ENCODE data around the gene APBA2. TPM values are rescaled to one million over a fixed set of nuclear protein-coding genes. Genes with fewer than 3 reads are reported as not detected.

Gene APBA2
- total and polyA plus RNA-seq, 2 of the 4 experiments (the other 2 are of a cell fraction): 21.7 to 33.0 TPM

DNA sequence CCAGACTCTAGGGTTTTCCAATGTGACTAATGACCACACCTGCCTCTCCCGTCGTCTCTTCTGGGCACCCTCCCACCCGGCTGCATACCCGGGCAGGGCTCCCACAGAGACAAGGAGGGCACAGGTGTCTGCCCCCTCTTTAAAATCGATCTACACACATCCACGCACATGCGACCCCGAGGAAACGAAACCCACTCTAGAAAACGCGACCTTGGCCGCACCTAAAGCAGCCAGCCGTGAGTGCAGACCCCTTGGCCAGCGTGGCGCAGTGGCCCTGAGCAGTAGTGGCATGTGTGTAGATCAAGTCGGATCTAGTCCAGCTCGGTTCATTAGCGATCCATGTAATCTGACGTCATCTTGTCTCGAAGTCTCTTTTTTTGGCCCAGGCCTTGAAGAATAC lies 232.0 kb downstream of the APBA2 start:
- intact Hi-C loops (cut with micrococcal nuclease): no loop called here
- no peak overlapping the region for H3K27ac ChIP-seq (ENCODE audit: insufficient read depth, low read length)
- H3K4me3 ChIP-seq (ENCODE audit: insufficient read depth, low read depth, low read length): no peak overlapping the region
- H2AK9ac ChIP-seq (replicated peaks; ENCODE audit: low read depth, low read length, poor library complexity): no peak overlapping the region
- ATAC-seq (ENCODE audit: low read depth): no peak
- H3K4me1 ChIP-seq (ENCODE audit: control insufficient read depth, insufficient read depth, low read length): no peaks in the 10 kb centered on the region
- ChIA-PET CTCF (no interaction called here), POLR2A (ENCODE audit: unreplicated experiment) (no interaction called here)
- in situ Hi-C loops (cut with MboI; ENCODE audit: low sequenced_read_pairs): no loop called here
- H3K4me2 ChIP-seq (ENCODE audit: low read depth, low read length): no peak overlapping the region
- no peak overlapping the region for H4K91ac ChIP-seq (ENCODE audit: insufficient read depth, low read depth, low read length)
- H2AK5ac ChIP-seq (ENCODE audit: low read depth, low read length): no peak overlapping the region
- H3K18ac ChIP-seq (ENCODE audit: low read depth, low read length): no peak overlapping the region
- no peak overlapping the region for H3K9ac ChIP-seq (ENCODE audit: low read depth, low read length)
- peaks cover 7% of the 10 kb centered on the region; the same call in 1 of the 2 replicates for H3K9me1 ChIP-seq (ENCODE audit: insufficient read depth, low read length)
- no peak overlapping the region for H4K8ac ChIP-seq (ENCODE audit: low read depth in 2 of 2, low read length in 2 of 2)
- no peaks in the 10 kb centered on the region for H3K36me3 ChIP-seq (ENCODE audit: control insufficient read depth, insufficient read depth, low read length)
- no peak overlapping the region for H4K5ac ChIP-seq (ENCODE audit: low read depth, low read length)
- no peak overlapping the region for H3K14ac ChIP-seq (replicated peaks; ENCODE audit: low read depth, low read length)
- H2BK5ac ChIP-seq (ENCODE audit: low read depth, low read length, poor library complexity, severe bottlenecking): no peak overlapping the region
- TF ChIP-seq, protein P1, sequence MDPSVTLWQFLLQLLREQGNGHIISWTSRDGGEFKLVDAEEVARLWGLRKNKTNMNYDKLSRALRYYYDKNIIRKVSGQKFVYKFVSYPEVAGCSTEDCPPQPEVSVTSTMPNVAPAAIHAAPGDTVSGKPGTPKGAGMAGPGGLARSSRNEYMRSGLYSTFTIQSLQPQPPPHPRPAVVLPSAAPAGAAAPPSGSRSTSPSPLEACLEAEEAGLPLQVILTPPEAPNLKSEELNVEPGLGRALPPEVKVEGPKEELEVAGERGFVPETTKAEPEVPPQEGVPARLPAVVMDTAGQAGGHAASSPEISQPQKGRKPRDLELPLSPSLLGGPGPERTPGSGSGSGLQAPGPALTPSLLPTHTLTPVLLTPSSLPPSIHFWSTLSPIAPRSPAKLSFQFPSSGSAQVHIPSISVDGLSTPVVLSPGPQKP (IDR thresholded peaks at IDR 0.05; ENCODE audit: borderline replicate concordance, low read depth, low read length): no peak
- TF ChIP-seq RAD21 (IDR thresholded peaks at IDR 0.05; ENCODE audit: low read length) (no peak), MXI1 (IDR thresholded peaks at IDR 0.05; ENCODE audit: borderline replicate concordance, low read depth, low read length) (no peak), CHD1 (IDR thresholded peaks at IDR 0.05; ENCODE audit: low read depth, low read length) (no peak), BHLHE40 (IDR thresholded peaks at IDR 0.05; ENCODE audit: low read depth, low read length) (no peak), MAFK (IDR thresholded peaks at IDR 0.05; ENCODE audit: low read depth, low read length) (no peak)
- no peaks in the 10 kb centered on the region for H3K79me1 ChIP-seq (ENCODE audit: low read depth in 1 of 2, low read length in 2 of 2)
- H2BK120ac ChIP-seq (ENCODE audit: low read depth, low read length): no peak overlapping the region
- BruUV-seq (replicated peaks): no TSS peak
- no peak overlapping the region for H2AFZ ChIP-seq (replicated peaks; ENCODE audit: low read length, poor library complexity)
- H2BK20ac ChIP-seq (ENCODE audit: low read depth, low read length): no peak overlapping the region
- no peak overlapping the region for H2BK15ac ChIP-seq (ENCODE audit: low read depth, low read length)
- no peak for DNase-seq
- no peaks in the 10 kb centered on the region; the same call in none of the 2 replicates for H3K27me3 ChIP-seq (ENCODE audit: control insufficient read depth, insufficient read depth, low read length)
- WGBS, 2 experiments (ENCODE audit: extremely low coverage in 2 of 2, insufficient read length in 1 of 2): 90% methylated on average over 2 of the region's 20 CpGs; no CpG with 5 or more reads in 1 of the 2 experiments
- no peaks in the 10 kb centered on the region for H3K9me3 ChIP-seq (ENCODE audit: control insufficient read depth, insufficient read depth, low read length)
- H3K23ac ChIP-seq (ENCODE audit: low read depth, low read length): no peak overlapping the region
- H4K20me1 ChIP-seq (ENCODE audit: insufficient read depth, low read length): no peaks in the 10 kb centered on the region; the same call in 1 of the 2 replicates
- H3K4ac ChIP-seq (ENCODE audit: low read depth, low read length): no peak overlapping the region
- dilution Hi-C loops (cut with HindIII; ENCODE audit: low sequenced_read_pairs, unreplicated experiment): no loop called here
- H3K56ac ChIP-seq (ENCODE audit: extremely low read depth, insufficient read depth, low read length): no peak overlapping the region
